GM18507 (cell line): ENCODE measurements around the gene OSM.

ENCODE experiments used
- DNase-seq: peaks from one replicate; pipeline ENCODE4 v3.0.0; 2011; ENCODE audit warnings: low read depth; ENCODE audit not compliant: insufficient read length; ENCODE audit errors: extremely low spot score
- FAIRE-seq: peaks from 2 replicates; lab custom pipeline; 2011; peaks lifted over from hg19 to GRCh38; lab: Jason Lieb, UNC

OSM gene

GRCh38 chr22:30301995-30302809, 35.6 kb upstream of the OSM start:
- no peak for FAIRE-seq
- DNase-seq: no peak

DNA sequence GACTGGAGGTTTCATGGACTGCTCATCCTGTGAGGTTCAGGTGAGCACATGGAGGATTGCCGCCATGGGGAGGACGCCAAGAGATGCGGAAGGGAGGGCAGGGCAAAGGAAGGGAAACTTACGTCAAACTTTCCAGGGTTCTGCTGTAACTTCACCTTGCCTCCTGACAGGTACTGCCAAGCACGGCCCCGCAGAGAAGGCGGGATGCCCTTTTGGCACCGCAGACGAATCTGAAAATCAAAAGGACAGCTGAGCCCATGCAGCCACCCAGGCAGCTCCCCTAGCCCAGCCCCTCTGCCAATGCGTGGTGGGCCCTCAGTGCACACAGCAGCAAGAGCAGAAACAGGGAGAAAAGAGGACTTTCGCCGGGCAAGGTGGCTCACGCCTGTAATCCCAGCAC, 32.7 kb upstream of the OSM start:
- no peak for DNase-seq
- no peak for FAIRE-seq

- FAIRE-seq (no peak), DNase-seq (no peak)
Measured at GRCh38 chr22:30297991-30298701, 31.5 kb upstream of the OSM start.

GRCh38 chr22:30297276-30297990, 30.8 kb upstream of the OSM start:
- DNase-seq (no peak), FAIRE-seq (no peak)

DNA sequence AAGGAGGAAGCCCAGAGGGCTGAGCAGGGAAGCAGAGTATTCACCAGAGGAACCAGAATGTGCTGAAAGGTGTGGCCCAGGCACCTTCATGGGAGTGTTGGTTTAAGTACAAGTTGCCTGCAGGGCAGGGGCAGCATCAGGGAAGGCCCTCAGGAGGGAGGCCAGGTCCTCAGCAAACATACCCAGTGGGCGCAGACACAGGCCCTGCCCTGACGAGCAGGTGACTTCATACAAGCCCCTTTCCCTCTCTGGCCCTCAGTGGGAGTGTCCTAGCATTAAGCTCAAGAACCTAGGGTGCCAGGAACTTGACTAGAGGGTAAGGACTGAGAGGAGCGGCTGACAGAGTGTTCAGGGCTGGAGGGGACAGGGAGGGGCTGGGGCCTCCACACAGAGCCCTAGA, 30.2 kb upstream of the OSM start:
- DNase-seq (no peak), FAIRE-seq (no peak)

GRCh38 chr22:30296324-30296723, 29.7 kb upstream of the OSM start:
- FAIRE-seq (no peak), DNase-seq (no peak)

GRCh38 chr22:30295576-30295975, 28.9 kb upstream of the OSM start:
- DNase-seq: no peak
- no peak for FAIRE-seq

- no peak for FAIRE-seq
- no peak for DNase-seq
Measured at GRCh38 chr22:30294830-30295229, 28.2 kb upstream of the OSM start.

GRCh38 chr22:30294066-30294465, 27.4 kb upstream of the OSM start:
- DNase-seq (no peak), FAIRE-seq (no peak)

- FAIRE-seq: no peak
Measured at GRCh38 chr22:30293026-30293425, 26.4 kb upstream of the OSM start.

GRCh38 chr22:30292069-30292970, 25.7 kb upstream of the OSM start:
- FAIRE-seq (no peak), DNase-seq (no peak)

More at GRCh38 chr22:30293026-30293425, 26.4 kb upstream of the OSM start:
- DNase-seq: no peak

GRCh38 chr22:30291058-30291892, 24.6 kb upstream of the OSM start:
- no peak for DNase-seq
- FAIRE-seq: no peak

- DNase-seq (no peak), FAIRE-seq (peak; percentile 52)
Measured at GRCh38 chr22:30290342-30291057, 23.8 kb upstream of the OSM start.

DNA sequence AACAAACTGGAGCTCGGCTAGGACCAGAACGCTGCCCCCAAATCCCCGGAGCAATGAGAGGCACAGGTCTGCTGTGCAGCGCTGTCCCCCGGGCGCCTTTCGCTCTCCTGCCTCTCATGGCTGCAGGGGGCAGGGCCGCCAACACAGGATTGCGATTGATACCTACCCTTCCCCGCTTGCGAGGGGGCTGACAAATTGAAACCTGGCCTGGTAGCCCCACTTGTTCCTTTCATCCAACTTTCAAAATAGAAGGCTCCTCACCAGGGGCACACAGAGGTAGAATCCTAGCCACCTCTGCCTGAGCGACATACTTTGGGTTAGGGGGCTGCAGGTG, 23.3 kb upstream of the OSM start:
- no peak for FAIRE-seq
- DNase-seq: no peak

GRCh38 chr22:30289141-30289979, 22.7 kb upstream of the OSM start, which contains the start of gene CASTOR1:
Gene CASTOR1, minus strand, starts transcription at chr22:30289505. Its CDS starts 8 bp downstream, at chr22:30289497.
- DNase-seq (peak; percentile 92), FAIRE-seq (peak; percentile 95)

DNA sequence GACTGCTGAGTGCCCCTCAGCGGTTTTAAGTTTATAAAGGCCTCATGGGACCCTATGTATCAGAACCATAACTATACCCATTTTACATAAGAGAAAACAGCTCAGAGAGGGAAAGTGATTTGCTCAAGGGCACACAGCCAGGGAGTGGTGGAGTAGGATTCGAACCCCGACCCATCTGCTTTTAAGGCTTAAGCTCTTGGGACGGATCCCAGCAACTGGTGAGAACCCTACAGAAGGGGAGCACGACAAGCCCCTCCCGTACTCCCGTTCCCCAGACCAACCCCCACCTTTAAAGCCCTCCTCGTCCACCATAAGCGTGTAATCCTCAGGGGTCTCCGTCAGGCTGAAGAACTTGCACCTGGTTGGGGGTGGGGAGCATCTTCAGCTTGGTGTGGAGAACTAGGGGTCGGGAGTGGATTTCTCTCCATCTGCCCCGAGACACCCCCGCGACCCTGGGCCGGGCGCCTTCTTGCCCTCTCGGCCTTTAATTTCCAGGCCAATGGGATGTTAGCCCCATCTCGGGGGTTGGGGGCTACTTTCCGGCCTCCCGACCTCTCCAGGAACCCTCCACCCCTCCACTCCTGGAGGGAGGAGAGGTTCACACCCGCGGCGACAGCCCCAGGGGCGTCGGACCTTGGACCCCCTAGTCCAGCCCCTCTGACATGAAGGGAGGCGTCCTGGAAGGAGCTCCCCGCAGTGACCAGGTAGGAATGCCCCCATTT, 21.9 kb upstream of the OSM start:
- DNase-seq (no peak), FAIRE-seq (no peak)
